Endothelial cell of umbilical vein (primary cell): Measurements from ENCODE around the gene GEMIN4.

Experiments
- CTCF ChIP-seq, 2 donors: IDR thresholded peaks; 1 replicate in 1 of 2; 2 replicates in 1 of 2; pipeline ENCODE4 v1.5.1; 2011; ENCODE audit warnings: low read length in 2 of 2, mild to moderate bottlenecking in 2 of 2, moderate library complexity in 2 of 2, control low read depth in 1 of 2, inconsistent platforms in 1 of 2, low read depth in 1 of 2; ENCODE audit not compliant: insufficient read depth in 1 of 2; ENCODE audit errors: extremely low read depth in 1 of 2
- EZH2 ChIP-seq: IDR thresholded peaks from 2 replicates; pipeline ENCODE4 v1.6.1; 2012; ENCODE audit warnings: borderline replicate concordance, low read depth, mild to moderate bottlenecking, moderate library complexity, low read length, inconsistent platforms; ENCODE audit not compliant: severe bottlenecking
- JUN ChIP-seq: IDR thresholded peaks from 2 replicates; pipeline ENCODE4 v1.6.1; 2011; ENCODE audit warnings: borderline replicate concordance, low read depth; ENCODE audit not compliant: insufficient read length, insufficient read depth
- MYC ChIP-seq: IDR thresholded peaks from one replicate; pipeline ENCODE4 v1.6.1; 2011; ENCODE audit warnings: mild to moderate bottlenecking, low read depth, low read length
- POLR2A ChIP-seq: IDR thresholded peaks from 2 replicates; pipeline ENCODE4 v1.6.1; 2012; ENCODE audit warnings: low read depth, mild to moderate bottlenecking, control low read depth, low read length
- POLR2AphosphoS5 ChIP-seq: IDR thresholded peaks from 2 replicates; pipeline ENCODE4 v1.6.1; 2012; ENCODE audit warnings: low read depth, mild to moderate bottlenecking, control low read depth, low read length, moderate library complexity; ENCODE audit not compliant: insufficient read depth
- TF ChIP-seq, protein P1 (sequence below): IDR thresholded peaks from 2 replicates; pipeline ENCODE4 v1.6.1; 2011; ENCODE audit not compliant: insufficient read depth, insufficient read length

DNA sequence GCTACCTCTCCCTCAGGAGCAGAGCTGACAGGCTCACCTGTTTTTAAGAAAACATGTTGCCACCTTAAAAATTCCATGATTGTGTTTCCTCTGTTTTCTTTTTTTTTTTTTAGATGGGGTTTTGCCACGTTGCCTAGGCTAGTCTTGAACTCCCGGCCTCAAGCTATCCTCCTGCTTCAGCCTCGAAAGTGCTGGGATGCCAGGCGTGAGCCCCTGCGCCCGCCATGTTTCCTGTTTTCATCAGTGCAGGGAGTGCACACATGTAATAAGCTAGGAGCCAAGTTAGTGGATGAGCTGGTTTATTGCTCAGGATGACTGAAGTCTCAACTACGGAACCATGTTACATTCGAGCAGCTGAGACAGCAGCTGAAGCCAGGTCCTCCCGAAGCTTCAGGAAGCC, 43.7 kb upstream of the GEMIN4 start:
- no peak for TF ChIP-seq POLR2A
- no peak for TF ChIP-seq MYC
- TF ChIP-seq JUN = no peak
- TF ChIP-seq CTCF (IDR thresholded peaks at IDR 0.05; ENCODE audit: extremely low read depth in 1 of 2, insufficient read depth in 1 of 2, low read depth in 1 of 2, low read length in 2 of 2) = no peak
- no peak for TF ChIP-seq EZH2
- TF ChIP-seq, protein P1, sequence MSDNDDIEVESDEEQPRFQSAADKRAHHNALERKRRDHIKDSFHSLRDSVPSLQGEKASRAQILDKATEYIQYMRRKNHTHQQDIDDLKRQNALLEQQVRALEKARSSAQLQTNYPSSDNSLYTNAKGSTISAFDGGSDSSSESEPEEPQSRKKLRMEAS = no peak
- TF ChIP-seq POLR2AphosphoS5 = no peak
